GM12874 (cell line): ENCODE data around the gene SMAD2.

Experiments
- TF ChIP-seq, protein P1 (sequence below): IDR thresholded peaks from 2 replicates; pipeline ENCODE4 v1.5.1; 2011; ENCODE audit warnings: low read depth, mild to moderate bottlenecking, control low read depth, low read length, moderate library complexity; ENCODE audit not compliant: insufficient read depth

SMAD2 gene

DNA sequence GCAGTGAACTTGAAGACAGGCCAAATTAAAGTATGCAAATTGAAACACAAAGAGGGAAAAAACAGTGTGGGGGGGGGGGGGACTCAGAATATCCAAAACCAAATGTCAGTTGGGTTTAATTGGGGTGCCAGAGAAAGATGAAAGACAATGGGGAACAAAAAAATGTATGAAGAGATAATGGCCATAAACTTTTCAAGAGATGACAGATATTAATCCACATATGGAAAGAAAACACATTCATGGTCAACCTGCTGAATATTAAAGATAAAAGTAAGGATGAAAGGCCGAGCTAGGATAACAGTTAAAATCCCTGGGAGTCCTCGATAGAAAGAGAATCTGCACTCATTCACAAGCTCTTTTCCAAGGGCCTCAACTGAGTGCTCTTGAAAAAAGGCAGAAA, 26.6 kb downstream of the SMAD2 start:
- TF ChIP-seq, protein P1, sequence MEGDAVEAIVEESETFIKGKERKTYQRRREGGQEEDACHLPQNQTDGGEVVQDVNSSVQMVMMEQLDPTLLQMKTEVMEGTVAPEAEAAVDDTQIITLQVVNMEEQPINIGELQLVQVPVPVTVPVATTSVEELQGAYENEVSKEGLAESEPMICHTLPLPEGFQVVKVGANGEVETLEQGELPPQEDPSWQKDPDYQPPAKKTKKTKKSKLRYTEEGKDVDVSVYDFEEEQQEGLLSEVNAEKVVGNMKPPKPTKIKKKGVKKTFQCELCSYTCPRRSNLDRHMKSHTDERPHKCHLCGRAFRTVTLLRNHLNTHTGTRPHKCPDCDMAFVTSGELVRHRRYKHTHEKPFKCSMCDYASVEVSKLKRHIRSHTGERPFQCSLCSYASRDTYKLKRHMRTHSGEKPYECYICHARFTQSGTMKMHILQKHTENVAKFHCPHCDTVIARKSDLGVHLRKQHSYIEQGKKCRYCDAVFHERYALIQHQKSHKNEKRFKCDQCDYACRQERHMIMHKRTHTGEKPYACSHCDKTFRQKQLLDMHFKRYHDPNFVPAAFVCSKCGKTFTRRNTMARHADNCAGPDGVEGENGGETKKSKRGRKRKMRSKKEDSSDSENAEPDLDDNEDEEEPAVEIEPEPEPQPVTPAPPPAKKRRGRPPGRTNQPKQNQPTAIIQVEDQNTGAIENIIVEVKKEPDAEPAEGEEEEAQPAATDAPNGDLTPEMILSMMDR, result no peak

DNA sequence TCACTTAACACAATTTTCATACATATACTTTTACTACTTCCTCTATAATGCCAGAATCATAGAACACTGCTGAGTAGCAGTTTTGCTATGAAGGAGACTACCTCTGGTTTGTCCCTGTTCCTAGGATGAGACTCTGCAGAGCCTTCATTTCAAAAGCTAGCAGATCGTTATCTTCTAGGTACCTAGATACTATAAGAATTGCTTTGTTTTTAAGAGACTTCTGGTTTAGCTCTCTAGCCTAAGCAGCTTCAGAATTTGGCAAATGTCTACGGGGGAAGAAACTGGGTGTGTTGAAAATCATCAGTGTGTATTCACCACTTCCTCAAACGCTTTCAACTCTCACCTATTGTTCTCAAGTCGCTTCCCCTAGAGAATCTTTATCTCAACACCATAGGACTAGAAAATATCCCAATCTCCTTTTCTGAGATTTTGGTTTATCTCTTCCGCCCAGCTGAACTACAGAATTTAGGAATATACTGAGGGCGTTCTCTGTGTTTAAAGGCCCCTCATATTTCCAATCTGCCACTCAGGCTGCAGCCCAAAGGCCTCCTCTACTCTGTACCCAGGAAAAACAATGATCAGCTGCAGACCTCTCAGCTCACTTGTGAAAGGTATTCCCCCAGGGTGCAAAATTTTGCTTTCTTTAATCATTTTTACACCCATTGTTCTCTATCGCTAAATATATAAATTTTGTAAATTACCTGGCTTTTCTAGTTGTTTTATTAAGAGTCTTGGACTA, 28.7 kb downstream of the SMAD2 start:
- TF ChIP-seq, protein P1, result no peak

DNA sequence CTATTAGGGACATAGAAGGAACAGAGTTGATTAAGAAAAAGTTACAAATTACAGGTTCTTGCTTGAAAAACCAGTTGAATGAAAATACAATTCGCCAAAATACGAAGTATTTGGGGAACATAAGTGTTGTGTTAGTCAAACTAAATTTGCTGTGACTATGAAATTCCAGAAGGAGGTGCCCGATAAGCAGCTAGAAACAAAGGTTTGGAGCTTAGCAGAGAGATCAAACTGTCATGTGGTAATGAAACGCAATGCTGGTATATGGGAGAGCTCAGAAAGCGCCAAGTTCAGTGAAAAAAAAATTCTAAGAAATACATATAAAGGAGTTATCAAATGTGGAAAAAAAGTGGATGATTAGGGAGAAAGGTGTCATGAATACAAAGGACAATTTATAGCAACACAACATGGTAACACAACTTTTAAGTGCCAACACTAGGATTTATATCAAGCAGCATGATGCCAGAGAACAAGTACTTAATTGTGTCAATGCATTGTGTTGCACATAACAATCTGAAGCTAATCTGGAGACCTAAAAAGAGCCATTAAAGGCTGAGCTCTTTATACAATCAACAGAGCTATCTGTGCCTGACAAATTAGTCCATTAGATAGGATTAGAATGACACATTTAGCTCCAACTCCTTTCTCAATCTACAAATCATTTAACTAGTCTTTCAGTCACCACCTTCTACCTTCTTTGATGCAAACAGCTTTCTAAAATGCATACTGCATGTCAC, 31.2 kb downstream of the SMAD2 start:
- TF ChIP-seq, protein P1, result no peak

DNA sequence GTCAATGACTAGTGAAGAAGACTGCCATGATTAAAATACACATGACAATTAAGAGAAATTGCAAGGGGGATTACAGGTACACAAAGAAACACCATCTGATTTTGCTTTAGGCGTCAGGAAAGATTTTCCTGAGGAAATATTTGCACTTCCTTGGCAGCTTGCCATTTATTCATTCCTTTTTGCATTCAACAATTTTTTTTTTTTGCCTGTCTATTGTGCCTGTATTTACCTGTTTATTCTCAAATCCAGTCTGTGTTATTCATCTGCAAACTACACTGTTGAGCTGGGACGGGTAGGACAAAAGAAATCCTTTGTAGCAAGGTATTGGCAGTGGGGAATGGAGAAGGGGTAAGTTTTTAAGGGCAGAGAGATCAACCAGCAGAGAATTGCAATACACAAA, 31.8 kb downstream of the SMAD2 start:
- TF ChIP-seq, protein P1, result no peak

DNA sequence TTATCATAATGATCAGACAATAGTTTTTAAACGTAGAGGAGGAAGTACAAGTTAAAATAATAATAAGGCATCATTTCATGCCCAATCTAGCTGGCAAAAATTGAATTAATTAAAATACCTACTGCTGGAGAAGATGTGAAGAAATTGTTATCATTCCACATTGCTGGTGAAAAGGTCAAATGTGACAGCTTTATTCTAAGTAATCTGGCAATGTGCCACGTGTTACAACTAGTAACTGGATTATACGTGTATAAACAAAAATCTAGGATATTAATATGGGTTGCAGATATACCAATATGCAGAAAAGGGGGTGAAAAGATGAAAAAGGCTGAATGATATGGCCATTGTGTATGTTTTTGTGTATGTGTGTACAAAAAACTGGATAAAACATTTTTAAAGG, 32.4 kb downstream of the SMAD2 start:
- TF ChIP-seq, protein P1, result no peak

DNA sequence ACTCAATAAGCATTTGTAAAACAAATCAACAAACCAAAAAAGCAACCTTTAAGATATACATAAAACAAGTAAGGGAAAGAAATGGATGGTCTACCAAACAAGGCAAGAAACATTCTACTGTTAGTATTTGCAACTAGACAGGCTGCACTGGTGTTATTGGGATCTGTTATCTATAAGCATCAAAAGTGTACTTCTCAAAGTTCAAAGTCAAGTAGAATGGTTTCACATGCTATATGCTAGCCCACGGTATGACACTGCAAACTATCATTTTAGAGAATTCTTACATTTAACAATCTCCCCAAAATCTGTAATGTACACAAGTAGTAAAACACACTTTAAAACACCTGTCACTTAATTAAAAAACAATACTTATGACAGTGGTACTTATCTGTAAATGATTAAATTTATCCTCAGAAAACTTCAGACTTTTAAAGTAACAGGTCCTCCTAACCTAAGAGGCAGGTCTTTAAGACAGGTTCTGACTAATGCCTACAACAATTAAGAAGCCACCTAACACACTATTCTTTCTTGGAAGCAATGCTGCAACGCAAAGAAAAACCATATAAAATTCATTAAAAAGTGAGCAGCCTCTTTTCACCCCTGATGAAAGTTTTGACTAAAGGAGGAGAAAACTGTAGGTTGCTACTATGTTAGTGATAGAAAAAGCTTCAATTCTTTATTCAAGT, 34.8 kb downstream of the SMAD2 start:
- TF ChIP-seq, protein P1, result no peak

DNA sequence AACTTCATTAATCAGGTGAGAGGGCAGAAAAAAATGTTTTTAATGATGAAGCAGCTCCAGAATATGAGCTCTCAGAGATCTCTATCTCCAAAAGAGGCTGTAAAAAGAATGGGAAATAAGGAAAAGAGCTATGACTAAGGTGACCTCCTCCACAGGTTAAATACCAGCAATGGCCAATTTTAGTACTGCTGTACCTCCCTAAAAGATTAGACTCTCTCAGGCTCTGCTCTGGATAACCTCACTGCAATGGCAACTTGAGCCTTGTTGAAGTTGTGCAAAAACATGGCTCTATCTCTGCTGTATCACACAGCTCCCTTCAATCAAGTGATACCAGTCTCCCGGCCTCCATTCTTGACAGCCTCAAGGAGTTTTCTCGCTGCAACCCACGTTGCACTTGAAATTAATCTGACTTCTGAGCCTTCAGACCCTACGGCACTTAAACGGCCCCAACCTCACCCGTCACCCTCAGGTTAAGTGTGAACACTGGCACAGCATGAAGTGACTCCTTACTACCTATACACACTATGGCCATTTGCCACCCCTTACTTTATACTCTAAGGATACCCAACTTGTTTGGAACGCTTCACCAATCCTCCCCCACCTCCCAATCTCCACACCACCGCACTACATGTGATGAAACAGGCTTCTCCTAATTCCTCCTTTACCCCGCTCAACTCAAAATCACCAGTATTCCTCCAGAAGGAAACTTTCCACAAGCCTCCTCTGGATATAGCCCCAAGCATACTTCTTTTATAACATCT, 36.3 kb downstream of the SMAD2 start:
- TF ChIP-seq, protein P1, result no peak
